WERI-Rb-1 (cell line): ENCODE measurements around the gene PORCN.

ENCODE experiments used
- DNase-seq: peaks from one replicate; pipeline ENCODE4 v3.0.0-alpha.2; 2020
- H3K27ac ChIP-seq: fragments of 250-450 bp; sonication (Bioruptor Pico); 2 replicates; pipeline ENCODE4 v1.5.1; 2020; ENCODE audit warnings: mild to moderate bottlenecking, moderate library complexity
- H3K27me3 ChIP-seq: fragments of 250-450 bp; sonication (Bioruptor Pico); 2 replicates; pipeline ENCODE4 v1.5.1; 2021; ENCODE audit warnings: mild to moderate bottlenecking, low read depth, moderate library complexity; ENCODE audit not compliant: insufficient read depth, severe bottlenecking
- H3K36me3 ChIP-seq: fragments of 250-450 bp; sonication (Bioruptor Pico); 2 replicates; pipeline ENCODE4 v1.5.1; 2020; ENCODE audit warnings: mild to moderate bottlenecking, moderate library complexity
- H3K4me3 ChIP-seq: 2 replicates; pipeline ENCODE4 v1.5.1; 2011; ENCODE audit warnings: low read depth, mild to moderate bottlenecking, control low read depth, low read length
- H3K9me3 ChIP-seq: fragments of 250-450 bp; sonication (Bioruptor Pico); 2 replicates; pipeline ENCODE4 v1.5.1; 2021; ENCODE audit warnings: mild to moderate bottlenecking, moderate library complexity; ENCODE audit not compliant: severe bottlenecking
- CTCF ChIP-seq: IDR thresholded peaks from 2 replicates; pipeline ENCODE4 v1.5.1; 2011; ENCODE audit warnings: low read depth, mild to moderate bottlenecking, control low read depth, inconsistent platforms, low read length

Gene PORCN

GRCh38 chrX:48492293-48492910, 16.4 kb upstream of the PORCN start:
- H3K36me3 ChIP-seq: no peaks in the 10 kb centered on the region
- DNase-seq: no peak
- no peaks in the 10 kb centered on the region for H3K9me3 ChIP-seq
- no peak overlapping the region for H3K27ac ChIP-seq
- no peak overlapping the region for H3K4me3 ChIP-seq
- no peak for TF ChIP-seq CTCF
- no peaks in the 10 kb centered on the region for H3K27me3 ChIP-seq

- H3K27me3 ChIP-seq: peaks cover 4% of the 10 kb centered on the region
- TF ChIP-seq CTCF: peak; percentile 68
- H3K9me3 ChIP-seq: no peaks in the 10 kb centered on the region
- no peak overlapping the region for H3K4me3 ChIP-seq
- no peak overlapping the region for H3K27ac ChIP-seq
- DNase-seq: peak; percentile 74
- H3K36me3 ChIP-seq: no peaks in the 10 kb centered on the region
Observed at GRCh38 chrX:48493890-48494364, 14.9 kb upstream of the PORCN start.

- no peak for DNase-seq
- no peak for TF ChIP-seq CTCF
Observed at GRCh38 chrX:48496660-48497059, 12.1 kb upstream of the PORCN start.

GRCh38 chrX:48497871-48498270, 10.9 kb upstream of the PORCN start:
- Histone ChIP-seq H3K4me3 (no peak overlapping the region), H3K27ac (no peak overlapping the region), H3K27me3 (peaks cover 8% of the 10 kb centered on the region), H3K9me3 (no peaks in the 10 kb centered on the region), H3K36me3 (no peaks in the 10 kb centered on the region)
- no peak for DNase-seq
- TF ChIP-seq CTCF: no peak

More at GRCh38 chrX:48496660-48497059, 12.1 kb upstream of the PORCN start:
- H3K27ac ChIP-seq: no peak overlapping the region
- H3K4me3 ChIP-seq: no peak overlapping the region
- H3K36me3 ChIP-seq: no peaks in the 10 kb centered on the region
- H3K9me3 ChIP-seq: no peaks in the 10 kb centered on the region
- H3K27me3 ChIP-seq: peaks cover 8% of the 10 kb centered on the region

GRCh38 chrX:48498374-48498809, 10.4 kb upstream of the PORCN start:
- no peak for DNase-seq
- no peaks in the 10 kb centered on the region for H3K36me3 ChIP-seq
- no peaks in the 10 kb centered on the region for H3K9me3 ChIP-seq
- TF ChIP-seq CTCF: no peak
- H3K27ac ChIP-seq: no peak overlapping the region
- peaks cover 8% of the 10 kb centered on the region for H3K27me3 ChIP-seq
- no peak overlapping the region for H3K4me3 ChIP-seq

GRCh38 chrX:48504261-48504660, 4.5 kb upstream of the PORCN start:
- Histone ChIP-seq H3K9me3 (no peaks in the 10 kb centered on the region), H3K27ac (no peak overlapping the region), H3K4me3 (no peak overlapping the region), H3K27me3 (peaks cover 1% of the 10 kb centered on the region), H3K36me3 (no peaks in the 10 kb centered on the region)
- TF ChIP-seq CTCF: no peak
- no peak for DNase-seq
